ENCODE measurements around the gene HOXC5.

Gene HOXC5

GRCh38 chr12:54058128-54058768, 25.4 kb downstream of the HOXC5 start:
- Histone ChIP-seq H3K4me3 (ENCODE audit: low read depth in 1 of 2, low read length in 1 of 2) (no peak overlapping the region), H3K27me3 (peaks cover 100% of the 10 kb centered on the region), H3K4me1 (ENCODE audit: control insufficient read depth in 1 of 2, insufficient read depth in 1 of 2, low read depth in 1 of 2, low read length in 1 of 2) (no peaks in the 10 kb centered on the region), H3K36me3 (no peaks in the 10 kb centered on the region), H3K27ac (no peak overlapping the region), H3K9me3 (no peaks in the 10 kb centered on the region)
- no peak for TF ChIP-seq CTCF (IDR thresholded peaks at IDR 0.05)

GRCh38 chr12:54059668-54060067, 26.8 kb downstream of the HOXC5 start:
- no peak for TF ChIP-seq CTCF (IDR thresholded peaks at IDR 0.05)
- Histone ChIP-seq H3K27me3 (peaks cover 100% of the 10 kb centered on the region), H3K4me1 (ENCODE audit: control insufficient read depth in 1 of 2, insufficient read depth in 1 of 2, low read depth in 1 of 2, low read length in 1 of 2) (no peaks in the 10 kb centered on the region), H3K36me3 (no peaks in the 10 kb centered on the region), H3K4me3 (ENCODE audit: low read depth in 1 of 2, low read length in 1 of 2) (no peak overlapping the region), H3K27ac (no peak overlapping the region), H3K9me3 (no peaks in the 10 kb centered on the region)

GRCh38 chr12:54060174-54060974, 27.5 kb downstream of the HOXC5 start:
- Histone ChIP-seq H3K4me1 (ENCODE audit: control insufficient read depth in 1 of 2, insufficient read depth in 1 of 2, low read depth in 1 of 2, low read length in 1 of 2) (no peaks in the 10 kb centered on the region), H3K27ac (no peak overlapping the region), H3K4me3 (ENCODE audit: low read depth in 1 of 2, low read length in 1 of 2) (no peak overlapping the region), H3K27me3 (peaks cover 100% of the 10 kb centered on the region), H3K9me3 (no peaks in the 10 kb centered on the region), H3K36me3 (no peaks in the 10 kb centered on the region)
- TF ChIP-seq CTCF (IDR thresholded peaks at IDR 0.05): no peak

- H3K4me3 ChIP-seq (ENCODE audit: low read depth in 1 of 2, low read length in 1 of 2): no peak overlapping the region
- H3K27me3 ChIP-seq: peaks cover 100% of the 10 kb centered on the region
- TF ChIP-seq CTCF (IDR thresholded peaks at IDR 0.05): no peak
- no peaks in the 10 kb centered on the region for H3K36me3 ChIP-seq
- no peak overlapping the region for H3K27ac ChIP-seq
- no peaks in the 10 kb centered on the region for H3K4me1 ChIP-seq (ENCODE audit: control insufficient read depth in 1 of 2, insufficient read depth in 1 of 2, low read depth in 1 of 2, low read length in 1 of 2)
- no peaks in the 10 kb centered on the region for H3K9me3 ChIP-seq
Measured at GRCh38 chr12:54060975-54061778, 28.3 kb downstream of the HOXC5 start.

GRCh38 chr12:54065677-54066076, 32.8 kb downstream of the HOXC5 start:
- H3K4me1 ChIP-seq (ENCODE audit: control insufficient read depth in 1 of 2, insufficient read depth in 1 of 2, low read depth in 1 of 2, low read length in 1 of 2): no peaks in the 10 kb centered on the region
- H3K27ac ChIP-seq: no peak overlapping the region
- H3K27me3 ChIP-seq: peaks cover 94% of the 10 kb centered on the region
- no peak overlapping the region for H3K4me3 ChIP-seq (ENCODE audit: low read depth in 1 of 2, low read length in 1 of 2)
- no peaks in the 10 kb centered on the region for H3K36me3 ChIP-seq
- no peak for TF ChIP-seq CTCF (IDR thresholded peaks at IDR 0.05)
- H3K9me3 ChIP-seq: no peaks in the 10 kb centered on the region
